Measurements from ENCODE around the gene RFX1.
"Not testable (repeated sequence)": the region's sequence is repeated elsewhere in the genome, so short reads cannot be mapped to it uniquely, and the experiment has no call there.

The RFX1 gene

GRCh38 chr19:14027856-14028450 is 21.8 kb upstream of the RFX1 start, which contains the start of gene RLN3:
TSS of gene RLN3 (plus strand) at chr19:14028148. CDS start at chr19:14028205, 57 bp downstream.
- DNase-seq (ENCODE audit: low read depth) = no peak

GRCh38 chr19:14026652-14027192 is 20.6 kb upstream of the RFX1 start:
- not testable (repeated sequence) for DNase-seq (ENCODE audit: low read depth)

- no peak for DNase-seq (ENCODE audit: low read depth)
Measured at GRCh38 chr19:14023404-14024235, 17.5 kb upstream of the RFX1 start.

GRCh38 chr19:14022469-14022868 is 16.3 kb upstream of the RFX1 start:
- no peak for DNase-seq (ENCODE audit: low read depth)

GRCh38 chr19:14021474-14021873 is 15.4 kb upstream of the RFX1 start:
- DNase-seq (ENCODE audit: low read depth) = no peak

GRCh38 chr19:14019739-14020138 is 13.6 kb upstream of the RFX1 start:
- not testable (repeated sequence) for DNase-seq (ENCODE audit: low read depth)

- DNase-seq (ENCODE audit: low read depth) = no peak
Measured at GRCh38 chr19:14019100-14019499, 13.0 kb upstream of the RFX1 start.

- no peak for DNase-seq (ENCODE audit: low read depth)
Measured at GRCh38 chr19:14015524-14016035, 9.5 kb upstream of the RFX1 start.

GRCh38 chr19:14012378-14012915 is 6.3 kb upstream of the RFX1 start:
- no peak for DNase-seq (ENCODE audit: low read depth)

- DNase-seq (ENCODE audit: low read depth) = no peak
Measured at GRCh38 chr19:14006766-14007562, 844 bp upstream of the RFX1 start.

- DNase-seq (ENCODE audit: low read depth) = peak; percentile 87
Measured at GRCh38 chr19:14005349-14006084, 603 bp downstream of the RFX1 start.

- no peak for DNase-seq (ENCODE audit: low read depth)
Measured at GRCh38 chr19:14004619-14005348, 1.3 kb downstream of the RFX1 start.

GRCh38 chr19:14003251-14004055 is 2.7 kb downstream of the RFX1 start:
- no peak for DNase-seq (ENCODE audit: low read depth)

- DNase-seq (ENCODE audit: low read depth) = no peak
Measured at GRCh38 chr19:14002571-14003250, 3.4 kb downstream of the RFX1 start.

- no peak for DNase-seq (ENCODE audit: low read depth)
Measured at GRCh38 chr19:14000691-14001375, 5.3 kb downstream of the RFX1 start.

- DNase-seq (ENCODE audit: low read depth) = no peak
Measured at GRCh38 chr19:13999085-13999484, 7.0 kb downstream of the RFX1 start.

GRCh38 chr19:13998426-13998825 is 7.7 kb downstream of the RFX1 start:
- DNase-seq (ENCODE audit: low read depth) = no peak

GRCh38 chr19:13997631-13997962 is 8.5 kb downstream of the RFX1 start:
- DNase-seq (ENCODE audit: low read depth) = no peak

All from activated gamma-delta T cell treated with anti-CD3 and anti-CD28 coated beads, Interleukin-2, amount 50 U/mL, for 16 hours (primary cell).